Stimulated activated CD4-positive, alpha-beta T cell treated with anti-CD3 and anti-CD28 coated beads, Interleukin-1b, Interleukin-23, amount 100 ng/mL, for 24 hours (primary cell): ENCODE data around the gene MAP4K5.

Experiments used
- DNase-seq, 4 experiments: peaks; one replicate each; pipeline ENCODE4 v3.0.0-alpha.2; 2020; ENCODE audit warnings: low read depth in 4 of 4, low spot score in 1 of 4

The MAP4K5 gene

GRCh38 chr14:50479041-50479440, 53.3 kb downstream of the MAP4K5 start:
- no peak for DNase-seq

DNA sequence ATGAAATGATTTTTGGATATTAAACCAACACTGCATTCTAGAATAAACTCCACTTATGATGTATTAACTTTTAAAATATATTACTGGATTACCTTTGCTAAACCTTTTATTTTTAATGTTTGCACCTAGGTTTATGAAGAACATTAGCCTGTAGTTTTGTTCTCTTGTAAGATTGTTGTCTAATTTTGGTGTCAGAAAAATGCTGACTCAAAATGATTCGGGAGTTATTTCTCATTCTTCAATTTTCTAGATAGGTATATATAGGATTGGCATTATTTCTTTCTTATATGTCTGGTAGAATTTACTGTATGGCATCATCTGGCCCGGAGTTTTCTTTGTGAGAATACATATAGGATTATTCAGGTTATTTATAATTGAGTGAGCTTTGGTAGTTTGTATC, 54.6 kb downstream of the MAP4K5 start:
- DNase-seq = no peak

- DNase-seq = no peak
Measured at GRCh38 chr14:50476134-50476533, 56.2 kb downstream of the MAP4K5 start.

GRCh38 chr14:50475460-50475859, 56.9 kb downstream of the MAP4K5 start:
- no peak for DNase-seq

DNA sequence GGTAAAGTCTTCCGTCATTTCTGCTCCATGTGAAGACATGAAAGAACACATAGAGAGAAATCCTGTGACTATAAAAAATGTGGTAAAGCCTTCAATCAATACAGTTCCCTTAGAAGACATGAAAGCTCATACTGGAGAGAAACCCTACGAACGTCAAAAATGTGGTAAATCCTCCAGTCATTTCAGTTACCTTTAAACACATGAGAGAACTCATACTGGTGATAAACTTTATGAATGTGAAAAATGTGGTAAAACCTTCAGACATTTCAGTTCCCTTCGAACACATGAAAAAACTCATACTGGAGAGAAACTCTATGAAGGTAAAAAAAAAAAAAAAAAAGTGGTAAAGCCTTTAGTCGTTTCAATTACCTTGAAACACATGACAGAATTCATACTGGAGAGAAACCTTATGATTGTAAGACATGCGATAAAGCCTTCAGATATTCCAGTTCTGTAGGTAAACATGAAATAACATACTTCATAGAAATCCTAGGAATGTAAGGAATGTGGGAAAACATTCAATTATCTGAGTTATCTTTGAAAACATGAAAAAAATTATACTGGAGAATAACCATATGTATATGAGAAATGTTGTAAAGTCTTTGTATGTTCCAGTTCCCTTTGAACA, 60.4 kb downstream of the MAP4K5 start:
- no peak for DNase-seq

- no peak for DNase-seq
Measured at GRCh38 chr14:50469982-50470381, 62.4 kb downstream of the MAP4K5 start.

- DNase-seq = no peak
Measured at GRCh38 chr14:50462111-50462510, 70.3 kb downstream of the MAP4K5 start.

DNA sequence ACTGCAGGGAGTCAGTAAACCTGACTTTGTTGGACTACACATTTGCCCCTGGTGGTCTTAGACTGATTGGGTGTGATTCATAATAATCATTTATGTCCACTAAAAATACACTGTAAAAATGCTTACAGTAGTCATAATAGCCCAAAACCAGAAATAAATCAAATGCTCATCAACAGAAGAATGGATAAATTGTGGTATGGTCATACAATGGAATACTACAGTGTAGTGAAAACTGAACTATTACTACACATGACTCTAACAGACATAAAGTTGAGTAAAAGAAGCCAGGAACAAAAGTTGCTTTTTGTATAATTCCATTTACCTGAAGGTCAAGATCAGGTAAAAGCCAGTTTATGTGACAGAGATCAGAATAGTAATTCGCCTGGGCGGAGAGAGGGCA, 78.5 kb downstream of the MAP4K5 start:
- DNase-seq = no peak

- DNase-seq = no peak
Measured at GRCh38 chr14:50452979-50453705, 79.2 kb downstream of the MAP4K5 start.

GRCh38 chr14:50452296-50452695, 80.1 kb downstream of the MAP4K5 start:
- DNase-seq = no peak

- DNase-seq = no peak
Measured at GRCh38 chr14:50451854-50452253, 80.5 kb downstream of the MAP4K5 start.

DNA sequence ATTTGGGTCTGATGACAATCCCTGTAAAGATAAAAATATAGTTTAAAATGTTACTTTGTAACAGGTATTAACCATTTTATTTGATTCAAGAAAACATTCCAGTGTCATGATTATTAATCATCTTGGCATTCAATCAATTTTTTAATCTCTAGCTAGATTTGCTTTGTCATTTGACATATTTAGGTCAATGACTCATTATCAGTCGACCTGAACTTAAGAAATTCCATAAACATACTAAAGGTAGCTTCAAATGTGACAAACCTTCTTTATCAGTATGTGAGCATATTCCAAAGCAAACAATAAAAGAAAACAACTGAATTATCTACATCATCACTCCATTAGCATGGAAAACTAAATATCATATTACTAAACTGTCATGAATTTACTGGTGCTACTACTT, 84.9 kb downstream of the MAP4K5 start:
- no peak for DNase-seq

GRCh38 chr14:50434528-50434927, 97.8 kb downstream of the MAP4K5 start:
- DNase-seq = no peak

DNA sequence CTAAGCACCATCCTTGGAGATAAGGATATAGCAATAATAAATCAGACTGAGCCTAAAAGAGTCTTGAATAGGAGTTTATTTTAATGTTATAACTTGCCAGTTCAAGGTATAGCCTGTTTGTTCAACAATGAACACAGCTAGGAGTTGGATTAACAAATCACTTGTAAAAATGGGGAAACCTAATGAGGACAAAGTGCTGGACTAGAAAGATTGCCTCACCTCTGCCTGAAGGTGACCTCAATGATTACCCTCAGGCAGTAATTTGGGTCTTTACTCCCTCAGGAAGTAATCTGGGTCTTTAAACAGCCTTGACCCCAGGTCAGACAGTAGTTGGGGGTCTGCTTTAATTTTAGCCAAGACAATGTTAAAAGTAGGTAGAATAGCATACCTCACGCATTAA, 100.2 kb downstream of the MAP4K5 start:
- DNase-seq = no peak

DNA sequence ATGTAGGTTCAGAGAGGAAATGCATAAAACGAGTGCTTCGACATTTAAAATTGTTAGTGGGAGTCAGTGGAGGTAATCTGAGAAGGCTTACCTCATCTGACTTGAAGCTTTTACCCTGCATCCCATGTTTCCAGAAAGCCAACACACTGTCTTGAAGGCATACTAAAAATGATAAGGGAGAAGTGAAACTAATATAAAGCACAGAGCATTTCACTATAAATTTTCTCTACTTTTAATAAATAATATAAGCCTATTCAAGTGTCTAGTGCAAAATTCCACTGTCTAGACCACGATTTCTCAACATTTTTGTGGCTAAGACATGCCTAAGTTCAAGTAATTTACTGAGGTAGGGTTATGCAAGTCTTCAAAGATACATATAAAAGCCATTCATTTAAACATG, 106.6 kb downstream of the MAP4K5 start:
- DNase-seq = no peak

GRCh38 chr14:50425105-50425504, 107.3 kb downstream of the MAP4K5 start:
- no peak for DNase-seq

DNA sequence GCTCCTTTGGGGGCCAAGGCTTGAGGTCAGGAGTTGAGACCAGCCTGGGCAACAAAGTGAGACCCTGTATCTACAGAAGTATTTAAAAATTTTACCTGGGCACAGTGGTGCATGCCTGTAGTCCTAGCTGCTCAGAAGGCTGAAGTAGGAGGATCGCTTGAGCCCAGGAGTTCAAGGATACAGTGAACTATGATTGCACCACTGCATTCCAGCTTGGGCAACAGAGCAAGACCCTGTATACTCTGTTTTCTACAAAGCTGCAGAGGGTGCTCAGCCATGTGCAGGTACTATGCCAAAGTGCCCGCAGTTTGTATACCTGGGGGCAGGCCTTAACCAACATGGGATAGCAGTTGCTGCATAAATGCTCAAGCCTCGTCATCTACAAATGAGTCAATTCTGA, 108.8 kb downstream of the MAP4K5 start:
- no peak for DNase-seq

DNA sequence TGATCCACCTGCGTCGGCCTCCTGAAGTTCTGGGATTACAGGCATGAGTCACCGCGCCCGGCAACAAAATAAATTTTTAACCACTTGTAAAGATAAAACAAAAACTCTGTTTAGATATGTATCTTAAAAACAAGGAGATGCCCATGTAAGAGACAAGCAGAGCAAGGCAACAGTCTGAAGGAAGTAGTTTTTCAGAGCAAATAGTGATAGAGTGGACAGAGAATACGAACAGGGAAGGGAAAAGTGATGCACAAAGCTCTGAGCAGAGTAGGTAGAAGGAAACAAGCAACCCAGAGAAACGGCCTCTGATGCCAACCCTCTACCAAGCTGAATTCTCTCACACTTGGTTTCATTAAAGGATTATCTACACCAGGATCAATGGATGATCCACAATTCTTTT, 110.9 kb downstream of the MAP4K5 start:
- DNase-seq = no peak

- DNase-seq = no peak
Measured at GRCh38 chr14:50417853-50418252, 114.5 kb downstream of the MAP4K5 start.

DNA sequence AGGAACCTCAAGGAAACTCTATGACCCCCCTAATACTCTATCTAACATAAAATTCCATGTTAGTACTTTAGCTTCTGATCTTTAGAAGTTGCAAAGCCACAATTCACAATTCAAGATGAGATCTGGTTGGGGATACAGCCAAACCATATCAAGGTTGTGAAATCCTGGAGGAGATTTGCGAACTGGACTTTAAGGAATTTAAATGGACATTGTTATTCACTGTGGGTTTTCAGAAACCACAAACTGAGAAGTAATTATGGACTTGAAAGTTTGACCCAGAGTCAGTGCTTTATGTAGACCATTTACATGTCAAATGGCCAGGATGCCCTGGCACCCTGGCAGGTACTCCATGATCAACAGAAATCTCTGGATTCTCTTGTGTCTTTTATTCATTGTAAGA, 121.4 kb downstream of the MAP4K5 start:
- DNase-seq = no peak

GRCh38 chr14:50410071-50410470, 122.3 kb downstream of the MAP4K5 start:
- DNase-seq = no peak

GRCh38 chr14:50407111-50407812, 125.1 kb downstream of the MAP4K5 start:
- no peak for DNase-seq
